SU-DHL-6 (cell line): Measurements from ENCODE around the gene LRWD1.

Source experiments
- EZH2phosphoT487 ChIP-seq: fragments of 200-600 bp; sonication (generic), shearing (Covaris generic); conservative IDR thresholded peaks from 2 replicates; pipeline ENCODE4 v1.6.1; 2018; ENCODE audit warnings: mild to moderate bottlenecking, antibody characterized with exemption, low read length, moderate library complexity, mixed read lengths
- TF ChIP-seq, protein P1 (sequence below): fragments of 200-600 bp; sonication (generic); IDR thresholded peaks from one replicate; pipeline ENCODE4 v1.5.1; 2017; ENCODE audit warnings: antibody characterized with exemption, mild to moderate bottlenecking, low read length, moderate library complexity; ENCODE audit not compliant: insufficient read depth, poor library complexity, severe bottlenecking

DNA sequence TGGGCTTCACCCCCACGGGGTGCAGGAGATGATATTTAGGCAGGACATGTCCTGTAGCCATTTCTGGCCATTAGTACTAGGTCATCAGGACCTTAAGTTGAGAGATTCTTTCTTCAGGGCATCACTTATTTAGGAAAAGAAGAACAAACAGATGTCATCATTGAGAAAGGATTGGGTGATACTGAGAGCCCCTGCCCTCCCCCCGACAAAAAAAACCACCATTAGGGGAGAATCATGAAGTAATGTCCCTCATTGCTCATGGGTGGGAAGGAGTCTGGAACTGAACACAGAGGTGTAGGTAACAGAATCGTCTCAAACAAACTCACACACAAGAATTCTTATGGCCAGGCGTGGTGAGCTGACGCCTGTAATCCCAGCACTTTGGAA, 37.8 kb upstream of the LRWD1 start:
- TF ChIP-seq, protein P1, sequence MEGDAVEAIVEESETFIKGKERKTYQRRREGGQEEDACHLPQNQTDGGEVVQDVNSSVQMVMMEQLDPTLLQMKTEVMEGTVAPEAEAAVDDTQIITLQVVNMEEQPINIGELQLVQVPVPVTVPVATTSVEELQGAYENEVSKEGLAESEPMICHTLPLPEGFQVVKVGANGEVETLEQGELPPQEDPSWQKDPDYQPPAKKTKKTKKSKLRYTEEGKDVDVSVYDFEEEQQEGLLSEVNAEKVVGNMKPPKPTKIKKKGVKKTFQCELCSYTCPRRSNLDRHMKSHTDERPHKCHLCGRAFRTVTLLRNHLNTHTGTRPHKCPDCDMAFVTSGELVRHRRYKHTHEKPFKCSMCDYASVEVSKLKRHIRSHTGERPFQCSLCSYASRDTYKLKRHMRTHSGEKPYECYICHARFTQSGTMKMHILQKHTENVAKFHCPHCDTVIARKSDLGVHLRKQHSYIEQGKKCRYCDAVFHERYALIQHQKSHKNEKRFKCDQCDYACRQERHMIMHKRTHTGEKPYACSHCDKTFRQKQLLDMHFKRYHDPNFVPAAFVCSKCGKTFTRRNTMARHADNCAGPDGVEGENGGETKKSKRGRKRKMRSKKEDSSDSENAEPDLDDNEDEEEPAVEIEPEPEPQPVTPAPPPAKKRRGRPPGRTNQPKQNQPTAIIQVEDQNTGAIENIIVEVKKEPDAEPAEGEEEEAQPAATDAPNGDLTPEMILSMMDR: no peak
- TF ChIP-seq EZH2phosphoT487: no peak
